Stimulated activated naive CD8-positive, alpha-beta T cell treated with anti-CD3 and anti-CD28 coated beads, Interleukin-15, Interleukin-2, amounts not matched to agents 100 ng/mL and 50 ng/mL, for 24 hours (primary cell): ENCODE results near the gene GATAD2B.
"Not testable (repeated sequence)": the region's sequence is repeated elsewhere in the genome, so short reads cannot be mapped to it uniquely, and the experiment has no call there.

ENCODE experiments used
- H3K27ac Mint-ChIP-seq: one replicate; pipeline ENCODE4 v1.8.0; 2021; ENCODE audit warnings: mild to moderate bottlenecking, mixed read lengths
- H3K27me3 Mint-ChIP-seq: one replicate; pipeline ENCODE4 v1.8.0; 2021; ENCODE audit warnings: mixed read lengths
- H3K36me3 Mint-ChIP-seq: one replicate; pipeline ENCODE4 v1.8.0; 2021; ENCODE audit warnings: low read depth, mixed read lengths
- H3K4me1 Mint-ChIP-seq: one replicate; pipeline ENCODE4 v1.8.0; 2021; ENCODE audit warnings: low read depth, mixed read lengths
- H3K4me3 Mint-ChIP-seq: one replicate; pipeline ENCODE4 v1.8.0; 2021; ENCODE audit warnings: mild to moderate bottlenecking, mixed read lengths
- H3K9me3 Mint-ChIP-seq: one replicate; pipeline ENCODE4 v1.8.0; 2021; ENCODE audit warnings: mixed read lengths

The GATAD2B gene

GRCh38 chr1:153789478-153790034, 133.2 kb downstream of the GATAD2B start:
- H3K4me1 Mint-ChIP-seq = peaks cover 37% of the 10 kb centered on the region

GRCh38 chr1:153786038-153786790, 136.6 kb downstream of the GATAD2B start:
- Mint-ChIP-seq H3K4me1 (peaks cover 36% of the 10 kb centered on the region), H3K36me3 (no peaks in the 10 kb centered on the region), H3K4me3 (no peak overlapping the region), H3K27me3 (peaks cover 4% of the 10 kb centered on the region), H3K27ac (no peak overlapping the region), H3K9me3 (no peaks in the 10 kb centered on the region)

More at GRCh38 chr1:153789478-153790034, 133.2 kb downstream of the GATAD2B start:
- H3K27ac Mint-ChIP-seq = peak overlapping the region; percentile 88
- H3K27me3 Mint-ChIP-seq = peaks cover 4% of the 10 kb centered on the region
- H3K4me3 Mint-ChIP-seq = peak overlapping the region; percentile 57
- no peaks in the 10 kb centered on the region for H3K36me3 Mint-ChIP-seq
- H3K9me3 Mint-ChIP-seq = no peaks in the 10 kb centered on the region

- Mint-ChIP-seq H3K9me3 (no peaks in the 10 kb centered on the region), H3K4me1 (peaks cover 13% of the 10 kb centered on the region), H3K27me3 (no peaks in the 10 kb centered on the region), H3K4me3 (peak overlapping the region; percentile 92), H3K27ac (peak overlapping the region; percentile 95), H3K36me3 (no peaks in the 10 kb centered on the region)
These were observed 139.3 kb downstream of the GATAD2B start for GRCh38 chr1:153783233-153784190.

- H3K36me3 Mint-ChIP-seq, H3K27me3 Mint-ChIP-seq, H3K9me3 Mint-ChIP-seq: not testable (repeated sequence)
- H3K4me3 Mint-ChIP-seq = peak overlapping the region; percentile 92
- peaks cover 13% of the 10 kb centered on the region for H3K4me1 Mint-ChIP-seq
- peak overlapping the region; percentile 95 for H3K27ac Mint-ChIP-seq
These were observed 140.1 kb downstream of the GATAD2B start for GRCh38 chr1:153782648-153783047.

- peaks cover 20% of the 10 kb centered on the region for H3K4me1 Mint-ChIP-seq
- no peaks in the 10 kb centered on the region for H3K27me3 Mint-ChIP-seq
- H3K9me3 Mint-ChIP-seq = no peaks in the 10 kb centered on the region
- H3K27ac Mint-ChIP-seq = no peak overlapping the region
- H3K36me3 Mint-ChIP-seq = no peaks in the 10 kb centered on the region
- no peak overlapping the region for H3K4me3 Mint-ChIP-seq
These were observed 142.2 kb downstream of the GATAD2B start for GRCh38 chr1:153780551-153780950.

GRCh38 chr1:153779781-153780541, 142.8 kb downstream of the GATAD2B start:
- no peaks in the 10 kb centered on the region for H3K9me3 Mint-ChIP-seq
- no peak overlapping the region for H3K27ac Mint-ChIP-seq
- H3K4me3 Mint-ChIP-seq = no peak overlapping the region
- no peaks in the 10 kb centered on the region for H3K36me3 Mint-ChIP-seq
- peaks cover 21% of the 10 kb centered on the region for H3K4me1 Mint-ChIP-seq
- H3K27me3 Mint-ChIP-seq = no peaks in the 10 kb centered on the region

- Mint-ChIP-seq H3K4me3 (no peak overlapping the region), H3K27ac (no peak overlapping the region), H3K9me3 (no peaks in the 10 kb centered on the region), H3K4me1 (peaks cover 30% of the 10 kb centered on the region), H3K27me3 (no peaks in the 10 kb centered on the region), H3K36me3 (peaks cover 5% of the 10 kb centered on the region)
These were observed 143.8 kb downstream of the GATAD2B start for GRCh38 chr1:153778824-153779519.

GRCh38 chr1:153778051-153778823, 144.5 kb downstream of the GATAD2B start:
- Mint-ChIP-seq H3K36me3 (peaks cover 10% of the 10 kb centered on the region), H3K4me3 (no peak overlapping the region), H3K27me3 (no peaks in the 10 kb centered on the region), H3K27ac (no peak overlapping the region), H3K4me1 (peaks cover 32% of the 10 kb centered on the region), H3K9me3 (no peaks in the 10 kb centered on the region)

- Mint-ChIP-seq H3K9me3 (no peaks in the 10 kb centered on the region), H3K27me3 (no peaks in the 10 kb centered on the region), H3K4me3 (no peak overlapping the region), H3K4me1 (peaks cover 28% of the 10 kb centered on the region), H3K36me3 (peaks cover 11% of the 10 kb centered on the region), H3K27ac (no peak overlapping the region)
These were observed 145.1 kb downstream of the GATAD2B start for GRCh38 chr1:153777648-153778047.

GRCh38 chr1:153776845-153777370, 145.9 kb downstream of the GATAD2B start:
- H3K27ac Mint-ChIP-seq = no peak overlapping the region
- peak overlapping the region; percentile 42 for H3K4me3 Mint-ChIP-seq
- H3K27me3 Mint-ChIP-seq = no peaks in the 10 kb centered on the region
- peaks cover 28% of the 10 kb centered on the region for H3K4me1 Mint-ChIP-seq
- peaks cover 11% of the 10 kb centered on the region for H3K36me3 Mint-ChIP-seq
- H3K9me3 Mint-ChIP-seq = no peaks in the 10 kb centered on the region

- Mint-ChIP-seq H3K4me3 (peak overlapping the region; percentile 65), H3K27ac (no peak overlapping the region), H3K36me3 (peaks cover 11% of the 10 kb centered on the region), H3K9me3 (no peaks in the 10 kb centered on the region), H3K4me1 (peaks cover 28% of the 10 kb centered on the region), H3K27me3 (no peaks in the 10 kb centered on the region)
These were observed 146.4 kb downstream of the GATAD2B start for GRCh38 chr1:153776352-153776751.

- H3K4me3 Mint-ChIP-seq = peak overlapping the region; percentile 79
- H3K27me3 Mint-ChIP-seq = no peaks in the 10 kb centered on the region
- peaks cover 28% of the 10 kb centered on the region for H3K4me1 Mint-ChIP-seq
- no peaks in the 10 kb centered on the region for H3K9me3 Mint-ChIP-seq
- peak overlapping the region; percentile 55 for H3K27ac Mint-ChIP-seq
- H3K36me3 Mint-ChIP-seq = peaks cover 15% of the 10 kb centered on the region
These were observed 147.1 kb downstream of the GATAD2B start for GRCh38 chr1:153775458-153776327.
